K562 (cell line): ENCODE results near the gene N4BP2. TPM values are rescaled to one million over a fixed set of nuclear protein-coding genes. Genes with fewer than 3 reads are reported as not detected.
A peak's percentile ranks its signal among the peaks of the same experiment; 100 is the strongest.

Source experiments
- BCLAF1 ChIP-seq, 2 experiments: fragments of 450-650 bp in 1 of 2; IDR thresholded peaks; 2 replicates each; pipeline ENCODE4 v1.6.1; 2011 to 2017; ENCODE audit warnings: low read depth in 2 of 2, antibody characterized with exemption in 1 of 2, borderline replicate concordance in 1 of 2, low read length in 1 of 2, mild to moderate bottlenecking in 1 of 2, mixed read lengths in 1 of 2; ENCODE audit not compliant: control insufficient read depth in 1 of 2
- CXXC5 ChIP-seq: fragments of 250-450 bp; sonication (Bioruptor Pico); IDR thresholded peaks from 2 replicates; pipeline ENCODE4 v1.8.0; 2022; ENCODE audit warnings: inconsistent platforms, mild to moderate bottlenecking, moderate library complexity
- ELF4 ChIP-seq: fragments of 450-650 bp; formaldehyde crosslinking; IDR thresholded peaks from 2 replicates; pipeline ENCODE4 v1.4.0; 2022; ENCODE audit warnings: missing genetic modification characterization
- HNRNPUL1 ChIP-seq: fragments of 200-400 bp; formaldehyde crosslinking; IDR thresholded peaks from 2 replicates; pipeline ENCODE4 v1.6.1; 2017; ENCODE audit warnings: low read length
- KLF10 ChIP-seq: fragments of 250-450 bp; sonication (Bioruptor Pico); IDR thresholded peaks from 2 replicates; pipeline ENCODE4 v1.6.1; 2021; ENCODE audit warnings: matching md5 sums
- MAX ChIP-seq: sonication (generic); formaldehyde crosslinking; IDR thresholded peaks from 2 replicates; pipeline ENCODE4 v1.9.0; 2022; ENCODE audit warnings: mild to moderate bottlenecking, missing genetic modification reagents
- MAZ ChIP-seq, 2 experiments: fragments of 450-650 bp in 1 of 2; sonication (generic) in 1 of 2; formaldehyde crosslinking; IDR thresholded peaks in 1 of 2; conservative IDR thresholded peaks in 1 of 2; 2 replicates each; pipeline versions ENCODE4 v1.4.0 to v1.5.0; 2020; ENCODE audit warnings: mild to moderate bottlenecking in 1 of 2, missing genetic modification reagents in 1 of 2
- NFIX ChIP-seq: fragments of 250-450 bp; sonication (Bioruptor Pico); IDR thresholded peaks from 2 replicates; pipeline ENCODE4 v1.4.0; 2020; ENCODE audit warnings: low read depth, mild to moderate bottlenecking, moderate library complexity
- NR0B1 ChIP-seq: fragments of 450-650 bp; IDR thresholded peaks from one replicate; pipeline ENCODE4 v1.6.1; 2018; ENCODE audit warnings: mild to moderate bottlenecking, moderate library complexity; ENCODE audit not compliant: partially characterized antibody
- PRDM10 ChIP-seq: fragments of 450-650 bp; IDR thresholded peaks from 2 replicates; pipeline ENCODE4 v1.6.1; 2018; ENCODE audit not compliant: partially characterized antibody
- SAFB2 ChIP-seq: fragments of 200-400 bp; formaldehyde crosslinking; IDR thresholded peaks from 2 replicates; pipeline ENCODE4 v1.6.1; 2018; ENCODE audit warnings: borderline replicate concordance, low read length, low read depth, moderate library complexity; ENCODE audit not compliant: severe bottlenecking
- SAP30 ChIP-seq: fragments of 200-600 bp; sonication (generic); IDR thresholded peaks from 2 replicates; pipeline ENCODE4 v1.6.1; 2012; ENCODE audit warnings: borderline replicate concordance, low read depth, mild to moderate bottlenecking, moderate library complexity, low read length, control low read depth, inconsistent platforms; ENCODE audit not compliant: insufficient read depth, poor library complexity, severe bottlenecking
- SUPT5H ChIP-seq: fragments of 450-650 bp; IDR thresholded peaks from 2 replicates; pipeline ENCODE4 v1.6.1; 2016
- TAF15 ChIP-seq: fragments of 200-400 bp; formaldehyde crosslinking; IDR thresholded peaks from 2 replicates; pipeline ENCODE4 v1.6.1; 2017; ENCODE audit warnings: mild to moderate bottlenecking, low read depth, low read length, moderate library complexity
- TBP ChIP-seq: optimal IDR thresholded peaks from 2 replicates; pipeline ENCODE3; 2011; ENCODE audit warnings: low read depth, low read length, improper control_type of control experiment
- TCFL5 ChIP-seq: fragments of 250-450 bp; sonication (Bioruptor Pico); conservative IDR thresholded peaks from 2 replicates; pipeline ENCODE4 v1.6.1; 2021; ENCODE audit warnings: mild to moderate bottlenecking, moderate library complexity, matching md5 sums
- ZNF324 ChIP-seq: fragments of 250-450 bp; sonication (Bioruptor Pico); IDR thresholded peaks from 2 replicates; pipeline ENCODE4 v1.4.0; 2020; ENCODE audit warnings: mild to moderate bottlenecking
- ZNF436 ChIP-seq: fragments of 250-450, 450-650 bp; sonication (Bioruptor Pico); formaldehyde crosslinking; IDR thresholded peaks from 2 replicates; pipeline ENCODE4 v1.7.0; 2020; ENCODE audit warnings: mild to moderate bottlenecking
- polyA plus RNA-seq, 8 experiments: library from polyadenylated mRNA; depleted of rRNA in 4 of 8; stranded (reverse) in 5 of 8; unstranded in 3 of 8; fragments of >200 nt; fragmentation: Nextera tagmentation in 2 of 8; fragmentation: Illumina TruSeq in 1 of 8; extraction: Ambion mirVana in 2 of 8; extraction: Trizol in 1 of 8; gene quantifications; 2 replicates each; pipeline versions ENCODE4 v1.2.1 to v1.2.3, GENCODE V29; 2011 to 2014; ENCODE audit warnings: inconsistent platforms in 1 of 8, missing spikeins in 1 of 8
- total RNA-seq, 7 experiments: library from RNA; depleted of rRNA in 6 of 7; stranded (reverse); fragments of >200 nt in 6 of 7; fragmentation: Illumina TruSeq in 2 of 7; extraction: Trizol in 2 of 7; gene quantifications; 2 replicates each; pipeline versions ENCODE4 v1.2.1 to v1.2.3, GENCODE V29; 2011 to 2021; ENCODE audit warnings: low replicate concordance in 1 of 7

The N4BP2 gene
- total and polyA plus RNA-seq, 9 of the 15 experiments (the other 6 are each of a cell fraction or from before 2014, with no cell fraction given) = 2.7 to 12.6 (median 7.6) TPM

- TF ChIP-seq BCLAF1 (IDR thresholded peaks at IDR 0.05; ENCODE audit: borderline replicate concordance in 1 of 2, control insufficient read depth in 1 of 2, low read depth in 2 of 2, low read length in 1 of 2) = no peak
- peak; percentile 83 for TF ChIP-seq TBP
- no peak; the same call in 1 of the 2 replicates for TF ChIP-seq SUPT5H
- peak; percentile 53 for TF ChIP-seq CXXC5
- no peak for TF ChIP-seq MAX (CRISPR knock-in tag)
- no peak for TF ChIP-seq ZNF436 (CRISPR knock-in tag)
- TF ChIP-seq KLF10 (CRISPR knock-in tag) = no peak
- 0 out of 2 replicates have a peak, but pooled peaks have one; percentile 60 for TF ChIP-seq ELF4
- no peak for TF ChIP-seq PRDM10
- no peak for TF ChIP-seq TAF15
- no peak for TF ChIP-seq NFIX (CRISPR knock-in tag)
- no peak for TF ChIP-seq ZNF324 (CRISPR knock-in tag)
- TF ChIP-seq TCFL5 = no peak
- TF ChIP-seq SAP30 = no peak
- no peak for TF ChIP-seq HNRNPUL1
- TF ChIP-seq MAZ (CRISPR knock-in tag; conservative IDR thresholded peaks at IDR 0.05 in 1 of 2, IDR thresholded peaks at IDR 0.05 in 1 of 2) = peak in 1 of 2 experiments; percentile 25; a peak in 2 of 4 replicates
- no peak for TF ChIP-seq SAFB2
- TF ChIP-seq NR0B1 = no peak
These were observed 141.4 kb downstream of the N4BP2 start (continued) for GRCh38 chr4:40197879-40198689.
